ENCODE results near the gene BRAT1.
A peak's percentile ranks its signal among the peaks of the same experiment; 100 is the strongest.

Gene BRAT1

GRCh38 chr7:2518737-2519118 lies 36.6 kb downstream of the BRAT1 start:
- Histone ChIP-seq H3K27ac (ENCODE audit: low read depth, low read length) (no peak overlapping the region), H3K4me3 (ENCODE audit: low read depth in 1 of 5, low read length in 5 of 5) (peak overlapping the region; percentile 48 to 73 (median 58)), H3K9ac (ENCODE audit: low read length in 5 of 5) (peak overlapping the region in 2 of 5 donors; percentile 43 to 50), H3K9me3 (ENCODE audit: control insufficient read depth in 5 of 5, low read length in 5 of 5) (no peaks in the 10 kb centered on the region), H3K27me3 (ENCODE audit: control insufficient read depth in 5 of 5, insufficient read depth in 4 of 5, low read length in 5 of 5) (no peaks in the 10 kb centered on the region), H3K36me3 (ENCODE audit: control insufficient read depth in 5 of 5, insufficient read depth in 5 of 5, low read length in 5 of 5) (no peaks in the 10 kb centered on the region), H3K4me1 (ENCODE audit: control insufficient read depth in 5 of 5, insufficient read depth in 5 of 5, low read length in 5 of 5) (peaks cover 3 to 49% (median 47%) of the 10 kb centered on the region in 5 donors)

GRCh38 chr7:2517678-2518507 lies 37.4 kb downstream of the BRAT1 start:
- Histone ChIP-seq H3K4me1 (ENCODE audit: control insufficient read depth in 5 of 5, insufficient read depth in 5 of 5, low read length in 5 of 5) (peaks cover 3 to 43% (median 39%) of the 10 kb centered on the region in 5 donors), H3K27ac (ENCODE audit: low read depth, low read length) (no peak overlapping the region), H3K9ac (ENCODE audit: low read length in 5 of 5) (no peak overlapping the region), H3K9me3 (ENCODE audit: control insufficient read depth in 5 of 5, low read length in 5 of 5) (no peaks in the 10 kb centered on the region), H3K4me3 (ENCODE audit: low read depth in 1 of 5, low read length in 5 of 5) (no peak overlapping the region), H3K36me3 (ENCODE audit: control insufficient read depth in 5 of 5, insufficient read depth in 5 of 5, low read length in 5 of 5) (no peaks in the 10 kb centered on the region), H3K27me3 (ENCODE audit: control insufficient read depth in 5 of 5, insufficient read depth in 4 of 5, low read length in 5 of 5) (no peaks in the 10 kb centered on the region)

- Histone ChIP-seq H3K4me1 (ENCODE audit: control insufficient read depth in 5 of 5, insufficient read depth in 5 of 5, low read length in 5 of 5) (peaks cover 6 to 43% (median 38%) of the 10 kb centered on the region in 5 donors), H3K36me3 (ENCODE audit: control insufficient read depth in 5 of 5, insufficient read depth in 5 of 5, low read length in 5 of 5) (no peaks in the 10 kb centered on the region), H3K4me3 (ENCODE audit: low read depth in 1 of 5, low read length in 5 of 5) (no peak overlapping the region), H3K9ac (ENCODE audit: low read length in 5 of 5) (no peak overlapping the region), H3K9me3 (ENCODE audit: control insufficient read depth in 5 of 5, low read length in 5 of 5) (no peaks in the 10 kb centered on the region), H3K27me3 (ENCODE audit: control insufficient read depth in 5 of 5, insufficient read depth in 4 of 5, low read length in 5 of 5) (no peaks in the 10 kb centered on the region), H3K27ac (ENCODE audit: low read depth, low read length) (no peak overlapping the region)
These were observed 38.3 kb downstream of the BRAT1 start for GRCh38 chr7:2517026-2517425.

- H3K9me3 ChIP-seq (ENCODE audit: control insufficient read depth in 5 of 5, low read length in 5 of 5), result no peaks in the 10 kb centered on the region
- H3K27me3 ChIP-seq (ENCODE audit: control insufficient read depth in 5 of 5, insufficient read depth in 4 of 5, low read length in 5 of 5), result no peaks in the 10 kb centered on the region
- H3K9ac ChIP-seq (ENCODE audit: low read length in 5 of 5), result no peak overlapping the region
- H3K27ac ChIP-seq (ENCODE audit: low read depth, low read length), result no peak overlapping the region
- peaks cover 4 to 43% (median 38%) of the 10 kb centered on the region in 5 donors for H3K4me1 ChIP-seq (ENCODE audit: control insufficient read depth in 5 of 5, insufficient read depth in 5 of 5, low read length in 5 of 5)
- no peaks in the 10 kb centered on the region for H3K36me3 ChIP-seq (ENCODE audit: control insufficient read depth in 5 of 5, insufficient read depth in 5 of 5, low read length in 5 of 5)
- no peak overlapping the region for H3K4me3 ChIP-seq (ENCODE audit: low read depth in 1 of 5, low read length in 5 of 5)
These were observed 39.1 kb downstream of the BRAT1 start for GRCh38 chr7:2516194-2516555.

- no peaks in the 10 kb centered on the region for H3K9me3 ChIP-seq (ENCODE audit: control insufficient read depth in 5 of 5, low read length in 5 of 5)
- no peaks in the 10 kb centered on the region for H3K27me3 ChIP-seq (ENCODE audit: control insufficient read depth in 5 of 5, insufficient read depth in 4 of 5, low read length in 5 of 5)
- no peak overlapping the region for H3K9ac ChIP-seq (ENCODE audit: low read length in 5 of 5)
- H3K4me3 ChIP-seq (ENCODE audit: low read depth in 1 of 5, low read length in 5 of 5), result no peak overlapping the region
- H3K27ac ChIP-seq (ENCODE audit: low read depth, low read length), result no peak overlapping the region
- H3K4me1 ChIP-seq (ENCODE audit: control insufficient read depth in 5 of 5, insufficient read depth in 5 of 5, low read length in 5 of 5), result peaks cover 4 to 44% (median 39%) of the 10 kb centered on the region in 5 donors
- no peaks in the 10 kb centered on the region for H3K36me3 ChIP-seq (ENCODE audit: control insufficient read depth in 5 of 5, insufficient read depth in 5 of 5, low read length in 5 of 5)
These were observed 39.7 kb downstream of the BRAT1 start for GRCh38 chr7:2515424-2516193.

- no peak overlapping the region for H3K27ac ChIP-seq (ENCODE audit: low read depth, low read length)
- no peak overlapping the region for H3K9ac ChIP-seq (ENCODE audit: low read length in 5 of 5)
- H3K4me1 ChIP-seq (ENCODE audit: control insufficient read depth in 5 of 5, insufficient read depth in 5 of 5, low read length in 5 of 5), result peaks cover 4 to 47% (median 42%) of the 10 kb centered on the region in 5 donors
These were observed 40.6 kb downstream of the BRAT1 start for GRCh38 chr7:2514473-2515423.

GRCh38 chr7:2513702-2514101 lies 41.6 kb downstream of the BRAT1 start:
- Histone ChIP-seq H3K4me1 (ENCODE audit: control insufficient read depth in 5 of 5, insufficient read depth in 5 of 5, low read length in 5 of 5) (peaks cover 6 to 52% (median 47%) of the 10 kb centered on the region in 5 donors), H3K4me3 (ENCODE audit: low read depth in 1 of 5, low read length in 5 of 5) (no peak overlapping the region), H3K36me3 (ENCODE audit: control insufficient read depth in 5 of 5, insufficient read depth in 5 of 5, low read length in 5 of 5) (no peaks in the 10 kb centered on the region), H3K9ac (ENCODE audit: low read length in 5 of 5) (no peak overlapping the region), H3K9me3 (ENCODE audit: control insufficient read depth in 5 of 5, low read length in 5 of 5) (no peaks in the 10 kb centered on the region), H3K27ac (ENCODE audit: low read depth, low read length) (no peak overlapping the region), H3K27me3 (ENCODE audit: control insufficient read depth in 5 of 5, insufficient read depth in 4 of 5, low read length in 5 of 5) (no peaks in the 10 kb centered on the region)

More at GRCh38 chr7:2514473-2515423, 40.6 kb downstream of the BRAT1 start:
- Histone ChIP-seq H3K4me3 (ENCODE audit: low read depth in 1 of 5, low read length in 5 of 5) (no peak overlapping the region), H3K36me3 (ENCODE audit: control insufficient read depth in 5 of 5, insufficient read depth in 5 of 5, low read length in 5 of 5) (no peaks in the 10 kb centered on the region), H3K9me3 (ENCODE audit: control insufficient read depth in 5 of 5, low read length in 5 of 5) (no peaks in the 10 kb centered on the region), H3K27me3 (ENCODE audit: control insufficient read depth in 5 of 5, insufficient read depth in 4 of 5, low read length in 5 of 5) (no peaks in the 10 kb centered on the region)

GRCh38 chr7:2512713-2513112 lies 42.6 kb downstream of the BRAT1 start:
- H3K4me3 ChIP-seq (ENCODE audit: low read depth in 1 of 5, low read length in 5 of 5), result no peak overlapping the region
- H3K9ac ChIP-seq (ENCODE audit: low read length in 5 of 5), result no peak overlapping the region
- H3K4me1 ChIP-seq (ENCODE audit: control insufficient read depth in 5 of 5, insufficient read depth in 5 of 5, low read length in 5 of 5), result peaks cover 14 to 56% (median 51%) of the 10 kb centered on the region in 5 donors
- no peaks in the 10 kb centered on the region for H3K27me3 ChIP-seq (ENCODE audit: control insufficient read depth in 5 of 5, insufficient read depth in 4 of 5, low read length in 5 of 5)
- H3K9me3 ChIP-seq (ENCODE audit: control insufficient read depth in 5 of 5, low read length in 5 of 5), result no peaks in the 10 kb centered on the region
- no peaks in the 10 kb centered on the region for H3K36me3 ChIP-seq (ENCODE audit: control insufficient read depth in 5 of 5, insufficient read depth in 5 of 5, low read length in 5 of 5)
- no peak overlapping the region for H3K27ac ChIP-seq (ENCODE audit: low read depth, low read length)

GRCh38 chr7:2512179-2512661 lies 43.1 kb downstream of the BRAT1 start:
- Histone ChIP-seq H3K4me3 (ENCODE audit: low read depth in 1 of 5, low read length in 5 of 5) (peak overlapping the region in 2 of 5 donors; percentile 8 to 22), H3K9me3 (ENCODE audit: control insufficient read depth in 5 of 5, low read length in 5 of 5) (no peaks in the 10 kb centered on the region), H3K4me1 (ENCODE audit: control insufficient read depth in 5 of 5, insufficient read depth in 5 of 5, low read length in 5 of 5) (peaks cover 14 to 61% (median 56%) of the 10 kb centered on the region in 5 donors), H3K9ac (ENCODE audit: low read length in 5 of 5) (peak overlapping the region in 2 of 5 donors; percentile 29 to 41), H3K27me3 (ENCODE audit: control insufficient read depth in 5 of 5, insufficient read depth in 4 of 5, low read length in 5 of 5) (no peaks in the 10 kb centered on the region), H3K27ac (ENCODE audit: low read depth, low read length) (no peak overlapping the region), H3K36me3 (ENCODE audit: control insufficient read depth in 5 of 5, insufficient read depth in 5 of 5, low read length in 5 of 5) (no peaks in the 10 kb centered on the region)
